ENCODE data around the gene EGFLAM.

DNA sequence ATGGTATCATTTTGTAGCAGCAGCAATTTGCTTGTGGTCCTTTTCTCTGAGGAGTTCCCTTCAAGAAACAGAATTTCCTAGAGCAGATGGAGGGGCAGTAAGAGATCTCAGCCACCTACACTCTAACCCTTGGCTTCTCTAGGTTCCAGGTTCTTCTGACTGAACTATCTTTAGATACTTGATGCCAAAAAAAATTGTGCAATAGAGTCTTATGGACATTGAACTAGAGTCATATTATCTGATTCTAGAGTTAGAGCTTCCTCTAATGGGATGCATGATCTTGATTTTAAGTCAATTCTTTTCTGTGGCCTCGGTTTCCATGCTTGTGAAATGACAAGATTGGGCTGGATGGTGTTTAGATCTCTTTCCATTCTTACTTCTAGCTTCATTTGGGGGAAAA, 142.8 kb downstream of the EGFLAM start:
- TF ChIP-seq SRF (CRISPR knock-in tag; IDR thresholded peaks at IDR 0.05) = no peak
- TF ChIP-seq CREB1 (IDR thresholded peaks at IDR 0.05) = no peak
- no peak for TF ChIP-seq CREB1 (CRISPR knock-in tag; IDR thresholded peaks at IDR 0.05)

All from K562 (cell line).